ENCODE measurements around the gene OR1F1. TPM values are rescaled to one million over a fixed set of nuclear protein-coding genes. Genes with fewer than 3 reads are reported as not detected.

Gene OR1F1
- total and polyA plus RNA-seq, 11 donors, result not detected

- Histone ChIP-seq H3K27ac (peak overlapping the region in 4 of 12 donors; percentile 89 to 95 (median 93)), H3K9me3 (no peaks in the 10 kb centered on the region), H3K4me1 (peaks cover 0 to 42% (median 11%) of the 10 kb centered on the region in 12 donors), H3K36me3 (peaks cover 0 to 28% (median 14%) of the 10 kb centered on the region in 9 donors), H3K4me3 (no peak overlapping the region), H3K27me3 (no peaks in the 10 kb centered on the region)
- ATAC-seq (no peak), DNase-seq (no peak)
- TF ChIP-seq, protein P1, sequence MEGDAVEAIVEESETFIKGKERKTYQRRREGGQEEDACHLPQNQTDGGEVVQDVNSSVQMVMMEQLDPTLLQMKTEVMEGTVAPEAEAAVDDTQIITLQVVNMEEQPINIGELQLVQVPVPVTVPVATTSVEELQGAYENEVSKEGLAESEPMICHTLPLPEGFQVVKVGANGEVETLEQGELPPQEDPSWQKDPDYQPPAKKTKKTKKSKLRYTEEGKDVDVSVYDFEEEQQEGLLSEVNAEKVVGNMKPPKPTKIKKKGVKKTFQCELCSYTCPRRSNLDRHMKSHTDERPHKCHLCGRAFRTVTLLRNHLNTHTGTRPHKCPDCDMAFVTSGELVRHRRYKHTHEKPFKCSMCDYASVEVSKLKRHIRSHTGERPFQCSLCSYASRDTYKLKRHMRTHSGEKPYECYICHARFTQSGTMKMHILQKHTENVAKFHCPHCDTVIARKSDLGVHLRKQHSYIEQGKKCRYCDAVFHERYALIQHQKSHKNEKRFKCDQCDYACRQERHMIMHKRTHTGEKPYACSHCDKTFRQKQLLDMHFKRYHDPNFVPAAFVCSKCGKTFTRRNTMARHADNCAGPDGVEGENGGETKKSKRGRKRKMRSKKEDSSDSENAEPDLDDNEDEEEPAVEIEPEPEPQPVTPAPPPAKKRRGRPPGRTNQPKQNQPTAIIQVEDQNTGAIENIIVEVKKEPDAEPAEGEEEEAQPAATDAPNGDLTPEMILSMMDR (IDR thresholded peaks at IDR 0.05), result no peak
- TF ChIP-seq POLR2A (IDR thresholded peaks at IDR 0.05), result no peak
- intact Hi-C loops (cut with DNase I), result no loop called here
- WGBS, 4 donors, result 87 to 91% (median 89%) methylated on average over 4 to 10 of the region's 10 CpGs
These were observed 42.9 kb upstream of the OR1F1 start for GRCh38 chr16:3145151-3145550.

DNA sequence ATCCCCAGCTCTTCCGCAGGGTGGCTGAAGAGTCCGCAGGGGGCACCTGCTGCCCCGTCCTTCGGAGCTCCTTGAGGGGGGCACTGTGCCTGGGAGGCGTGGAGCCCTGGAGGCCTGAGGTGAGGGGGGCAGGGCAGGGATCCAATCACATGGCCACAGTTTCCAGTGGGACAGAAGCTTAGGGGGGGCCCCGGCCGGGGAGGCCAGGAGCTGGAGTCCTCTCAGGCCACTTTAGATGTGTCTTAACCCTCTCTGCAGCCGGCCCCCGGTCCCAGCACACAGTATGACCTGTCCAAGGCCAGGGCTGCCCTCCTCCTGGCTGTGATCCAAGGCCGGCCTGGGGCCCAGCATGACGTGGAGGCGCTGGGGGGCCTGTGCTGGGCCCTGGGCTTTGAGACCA lies 42.3 kb upstream of the OR1F1 start:
- no peak for TF ChIP-seq POLR2A (IDR thresholded peaks at IDR 0.05)
- TF ChIP-seq, protein P1 (IDR thresholded peaks at IDR 0.05), result no peak

DNA sequence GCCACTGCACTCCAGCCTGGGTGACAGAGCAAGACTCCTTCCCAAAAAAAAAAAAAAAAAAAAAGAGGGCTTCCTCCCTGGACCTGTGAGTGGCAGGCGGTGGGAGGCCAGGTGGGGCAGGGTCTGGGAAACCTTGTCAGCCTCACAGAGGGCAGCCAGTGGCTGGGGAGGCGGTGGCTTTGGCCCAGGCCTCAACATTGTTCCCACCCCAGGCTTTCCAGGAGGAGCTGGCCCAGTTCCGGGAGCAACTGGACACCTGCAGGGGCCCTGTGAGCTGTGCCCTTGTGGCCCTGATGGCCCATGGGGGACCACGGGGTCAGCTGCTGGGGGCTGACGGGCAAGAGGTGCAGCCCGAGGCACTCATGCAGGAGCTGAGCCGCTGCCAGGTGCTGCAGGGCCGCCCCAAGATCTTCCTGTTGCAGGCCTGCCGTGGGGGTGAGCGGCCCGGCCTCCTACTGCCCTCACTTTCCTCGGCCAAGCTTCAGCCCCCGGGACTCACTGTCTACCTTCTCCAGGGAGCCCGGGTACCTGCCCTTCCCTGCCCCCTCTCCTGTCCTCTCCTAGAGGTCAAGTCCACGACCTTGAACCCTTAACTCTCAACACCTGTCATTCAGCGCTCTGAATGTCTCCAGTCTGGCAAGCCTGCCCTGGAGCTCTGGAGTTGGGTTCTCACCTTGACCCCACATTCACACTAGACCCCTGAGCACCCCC lies 40.8 kb upstream of the OR1F1 start:
- TF ChIP-seq, protein P1 (IDR thresholded peaks at IDR 0.05), result no peak
- no peak for TF ChIP-seq POLR2A (IDR thresholded peaks at IDR 0.05)
- peaks cover 0 to 8% (median 0%) of the 10 kb centered on the region in 9 donors for H3K36me3 ChIP-seq
- ATAC-seq (no peak), DNase-seq (peak in 1 of 5 donors; percentile 16)
- H3K9me3 ChIP-seq, result no peaks in the 10 kb centered on the region
- WGBS, 4 donors, result 91 to 95% (median 93%) methylated on average over 11 to 16 of the region's 16 CpGs
- intact Hi-C loops (cut with DNase I), result no loop called here
- no peak overlapping the region for H3K4me3 ChIP-seq
- no peak overlapping the region for H3K27ac ChIP-seq
- peaks cover 2 to 60% (median 23%) of the 10 kb centered on the region in 12 donors for H3K4me1 ChIP-seq
- H3K27me3 ChIP-seq, result no peaks in the 10 kb centered on the region

More for the DNA sequence above, 42.3 kb upstream of the OR1F1 start:
- peaks cover 0 to 23% (median 12%) of the 10 kb centered on the region in 9 donors for H3K36me3 ChIP-seq
- peak overlapping the region in 1 of 12 donors; percentile 92 for H3K27ac ChIP-seq
- H3K4me3 ChIP-seq, result no peak overlapping the region
- no peaks in the 10 kb centered on the region for H3K27me3 ChIP-seq
- H3K4me1 ChIP-seq, result peaks cover 0 to 44% (median 14%) of the 10 kb centered on the region in 12 donors
- no peak for ATAC-seq
- H3K9me3 ChIP-seq, result no peaks in the 10 kb centered on the region
- 74 to 86% (median 76%) methylated on average over 6 to 12 of the region's 12 CpGs for WGBS, 4 donors
- intact Hi-C loops (cut with DNase I), result no loop called here
- DNase-seq, result peak in 1 of 5 donors; percentile 15

GRCh38 chr16:3147757-3148104 lies 40.3 kb upstream of the OR1F1 start:
- no peak for ATAC-seq
- H3K4me1 ChIP-seq, result peaks cover 2 to 59% (median 25%) of the 10 kb centered on the region in 12 donors
- intact Hi-C loops (cut with DNase I), result no loop called here

More at GRCh38 chr16:3147757-3148104, 40.3 kb upstream of the OR1F1 start:
- Histone ChIP-seq H3K4me3 (no peak overlapping the region), H3K27ac (no peak overlapping the region), H3K36me3 (peaks cover 0 to 3% (median 0%) of the 10 kb centered on the region in 9 donors), H3K9me3 (no peaks in the 10 kb centered on the region), H3K27me3 (no peaks in the 10 kb centered on the region)
- no peak for DNase-seq
- no peak for TF ChIP-seq POLR2A (IDR thresholded peaks at IDR 0.05)
- 90 to 94% (median 93%) methylated on average over 4 to 5 of the region's 5 CpGs for WGBS, 4 donors
